GM15510 (cell line): ENCODE measurements around the gene INSRR.

ENCODE experiments used
- POLR2A ChIP-seq: IDR thresholded peaks from 3 replicates; pipeline ENCODE4 v1.6.1; 2011; ENCODE audit warnings: borderline replicate concordance; ENCODE audit not compliant: insufficient read length; ENCODE audit errors: extremely low read depth

Gene INSRR

GRCh38 chr1:156898161-156898566 lies 39.2 kb upstream of the INSRR start:
- TF ChIP-seq POLR2A = no peak

- TF ChIP-seq POLR2A = no peak
Measured at GRCh38 chr1:156897078-156897825, 38.3 kb upstream of the INSRR start.

GRCh38 chr1:156896490-156897033 lies 37.6 kb upstream of the INSRR start:
- no peak for TF ChIP-seq POLR2A

- no peak for TF ChIP-seq POLR2A
Measured at GRCh38 chr1:156895927-156896326, 37.0 kb upstream of the INSRR start.

GRCh38 chr1:156895455-156895812 lies 36.5 kb upstream of the INSRR start:
- no peak for TF ChIP-seq POLR2A

DNA sequence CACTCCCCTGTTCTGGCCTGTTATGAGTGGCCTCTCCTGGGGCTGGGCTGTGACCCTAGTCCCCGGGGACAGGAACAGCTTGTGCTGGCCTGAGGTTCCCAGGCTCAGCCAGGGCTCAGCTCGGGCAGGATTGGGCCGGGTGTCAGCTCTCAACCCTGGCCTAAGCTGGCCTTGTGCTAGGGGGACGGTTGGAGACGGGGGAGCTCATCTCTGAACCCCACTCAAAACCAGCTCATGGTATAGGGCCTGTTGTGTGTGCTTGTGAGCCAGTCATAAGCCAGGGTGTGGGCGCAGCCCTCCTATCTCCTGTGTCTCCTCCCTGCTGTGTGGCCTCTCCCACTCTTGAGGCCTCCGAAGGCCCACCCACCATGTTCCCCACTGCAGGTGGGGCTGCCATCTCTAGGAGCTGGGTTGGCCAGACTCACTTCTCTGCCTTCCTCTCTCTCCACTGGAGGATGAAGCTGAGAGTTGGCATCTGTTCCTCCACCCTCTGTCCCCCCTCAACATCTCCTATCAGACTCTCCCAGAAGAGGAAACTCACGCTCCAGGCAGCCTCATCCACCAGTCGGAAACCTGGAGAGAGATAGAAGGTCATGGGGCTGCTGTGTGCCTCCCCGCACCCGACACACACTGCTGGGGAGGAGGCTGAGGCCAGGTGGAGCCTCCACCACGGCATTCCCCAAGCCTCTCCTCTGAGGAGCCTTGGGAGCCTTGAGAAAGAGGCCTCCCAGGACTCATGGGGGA lies 36.0 kb upstream of the INSRR start:
- TF ChIP-seq POLR2A = no peak

- TF ChIP-seq POLR2A = no peak
Measured at GRCh38 chr1:156894001-156894400, 35.1 kb upstream of the INSRR start.

DNA sequence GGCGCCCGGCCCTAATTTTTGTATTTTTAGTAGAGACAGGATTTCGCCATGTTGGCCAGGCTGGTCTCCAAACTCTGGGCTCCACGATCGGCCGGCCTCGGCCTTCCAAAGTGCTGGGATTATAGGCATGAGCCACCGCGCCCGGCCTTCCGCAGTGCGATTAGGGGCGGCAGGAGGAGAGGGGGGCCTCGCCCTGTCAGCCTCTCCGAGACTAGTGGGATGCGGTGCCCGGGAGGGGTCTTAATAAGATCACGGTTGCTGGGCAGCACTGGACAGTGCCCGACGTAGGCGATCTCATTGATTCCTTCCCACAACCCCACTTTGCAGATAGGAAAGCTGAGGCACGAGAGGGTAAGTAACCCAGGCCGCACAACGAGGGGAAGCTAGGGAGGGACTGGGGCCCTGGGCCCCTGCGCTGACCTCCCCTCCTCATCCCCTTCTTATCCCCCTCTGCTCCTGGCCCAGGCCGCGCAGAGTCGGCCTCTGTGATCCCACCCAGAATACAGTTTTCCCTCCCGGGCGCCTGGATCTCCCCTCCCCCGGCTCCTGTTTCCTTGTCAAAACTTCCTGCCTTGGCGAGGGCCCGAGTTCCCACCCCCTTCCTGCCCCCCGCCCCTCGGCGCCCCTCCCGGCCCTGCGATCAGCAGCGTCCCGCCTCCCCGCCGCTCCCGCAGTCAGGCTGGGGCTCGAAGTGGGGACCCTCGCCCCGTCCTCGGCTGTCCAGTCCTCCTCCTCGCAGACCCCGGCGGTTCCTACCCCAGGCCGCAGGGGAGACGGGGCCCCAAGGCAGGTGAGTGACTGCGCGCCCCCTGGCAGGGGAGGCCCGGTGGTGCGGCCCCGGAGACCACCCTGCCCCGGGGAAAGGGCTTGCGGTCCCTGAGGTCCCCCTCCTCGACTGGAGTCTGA lies 34.4 kb upstream of the INSRR start, which contains the start of gene PEAR1:
PEAR1 (plus strand) TSS at position 671 of the 906 bp plus-strand sequence. CDS start 10,209 bp downstream, outside the sequence.
- TF ChIP-seq POLR2A = no peak

DNA sequence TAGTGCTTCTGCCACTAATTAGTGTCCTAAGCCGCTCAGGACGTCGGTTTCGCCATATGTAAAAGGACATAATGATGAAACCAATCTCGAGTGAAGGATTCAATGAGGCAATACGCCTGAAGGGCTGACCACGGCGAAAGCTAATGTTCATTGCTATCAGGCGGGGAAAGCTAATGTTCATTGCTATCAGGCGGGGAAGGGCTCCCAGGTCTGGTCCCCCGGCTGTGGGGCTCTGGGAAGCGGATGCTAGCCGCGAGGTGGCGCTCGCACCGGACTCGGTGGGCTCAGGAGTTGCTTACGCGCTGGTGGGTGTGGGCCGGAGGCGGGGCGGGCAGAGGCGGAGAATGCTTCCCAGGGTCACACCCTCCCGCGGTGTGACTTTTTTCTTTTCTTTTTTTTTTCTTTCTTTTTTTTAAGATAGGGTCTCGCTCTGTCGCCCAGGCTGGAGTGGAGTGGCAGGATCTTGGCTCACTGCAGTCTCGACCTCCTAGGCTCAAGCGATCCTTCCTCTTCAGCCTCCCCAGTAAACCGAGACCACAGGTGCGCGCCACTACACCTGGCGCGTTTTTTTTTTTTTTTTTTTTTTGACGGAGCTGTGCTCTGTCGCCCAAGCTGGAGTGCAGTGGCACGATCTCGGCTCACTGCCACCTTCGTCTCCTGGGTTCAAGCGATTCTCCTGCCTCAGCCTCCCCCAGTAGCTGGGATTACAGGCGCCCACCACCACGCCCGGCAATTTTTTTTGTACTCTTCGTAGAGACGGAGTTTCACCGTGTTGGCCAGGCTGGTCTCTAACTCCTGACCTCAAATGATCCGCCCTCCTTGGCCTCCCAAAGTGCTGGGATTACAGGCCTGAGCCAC lies 33.5 kb upstream of the INSRR start:
- TF ChIP-seq POLR2A = no peak

DNA sequence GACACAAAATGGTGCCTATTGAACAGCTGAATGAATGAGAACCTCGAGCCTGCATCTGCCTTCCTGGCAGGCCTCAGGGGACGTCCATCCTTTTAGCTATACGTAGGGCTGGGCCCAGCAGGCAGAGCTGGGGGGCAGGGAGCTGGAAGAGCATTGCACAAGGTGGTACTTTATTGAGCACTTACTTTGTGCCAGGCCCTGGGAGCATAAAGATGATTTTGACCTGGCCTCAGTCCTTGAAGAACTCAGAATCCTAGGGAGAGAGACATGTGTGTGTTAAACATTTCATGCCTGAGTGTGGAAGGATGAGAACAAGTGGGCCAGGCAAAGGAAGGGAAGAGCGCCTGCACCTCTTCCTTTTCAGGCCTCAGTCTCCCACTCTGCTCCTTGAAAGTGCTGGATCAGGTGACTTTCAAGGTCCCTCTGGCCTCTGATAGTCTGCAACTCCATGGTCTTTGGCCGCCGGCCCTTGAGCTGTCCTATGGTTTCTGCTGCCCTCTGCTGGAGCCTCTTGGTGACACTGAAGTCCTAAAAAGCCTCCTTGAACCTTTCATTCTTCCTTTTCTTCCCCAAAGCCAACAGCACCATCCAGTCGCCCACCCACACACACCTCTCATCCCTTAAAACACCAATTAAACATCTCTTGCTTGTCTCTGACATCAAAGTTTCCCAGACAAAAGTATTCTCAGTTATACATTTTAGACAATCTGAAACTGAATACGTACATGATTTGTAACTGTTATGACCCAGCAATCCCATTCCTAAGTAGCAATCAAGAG lies 31.1 kb upstream of the INSRR start:
- no peak for TF ChIP-seq POLR2A

DNA sequence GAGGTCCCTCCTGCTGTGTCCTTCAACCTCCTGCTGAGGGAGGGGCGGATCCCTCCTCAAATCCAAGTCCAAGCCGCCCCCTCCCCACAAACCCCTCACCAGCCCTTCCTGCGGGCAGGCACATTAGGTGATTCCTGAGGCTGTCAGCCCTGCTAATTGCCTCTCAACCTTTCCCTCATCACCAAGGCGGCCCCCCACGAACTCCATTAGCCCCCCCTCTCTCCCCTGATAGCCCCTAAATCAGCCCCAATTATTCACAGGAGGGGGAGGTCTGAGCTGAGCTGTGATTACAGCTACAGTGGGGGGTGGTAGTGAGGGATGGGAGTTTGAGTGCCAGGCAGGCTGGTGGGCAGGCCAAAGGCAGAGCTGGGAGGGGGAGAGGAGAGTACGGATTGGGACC lies 28.8 kb upstream of the INSRR start:
- TF ChIP-seq POLR2A = no peak

- TF ChIP-seq POLR2A = no peak
Measured at GRCh38 chr1:156887317-156887716, 28.4 kb upstream of the INSRR start.
